ENCODE measurements around the gene USP17L19. TPM values are rescaled to one million over a fixed set of nuclear protein-coding genes. Genes with fewer than 3 reads are reported as not detected.
A peak's percentile ranks its signal among the peaks of the same experiment; 100 is the strongest.
"Not testable (repeated sequence)": the region's sequence is repeated elsewhere in the genome, so short reads cannot be mapped to it uniquely, and the experiment has no call there.

The USP17L19 gene
- total RNA-seq (2022) (not detected in 2 replicates), Bru-seq, nascent RNA (not detected), BruChase-seq, experiment 1, labeled RNA remaining after a 2-hour chase (not detected), BruChase-seq, experiment 2, labeled RNA remaining after a 6-hour chase (not detected)
- long read RNA-seq = 0 reads

GRCh38 chr4:9253078-9253477 is at the start of gene USP17L19:
TSS of gene USP17L19 (plus strand) at chr4:9253378. CDS start at chr4:9253378, 0 bp downstream.
- not testable (repeated sequence) for H3K27me3 Mint-ChIP-seq (ENCODE audit: insufficient read depth, unreplicated experiment)

GRCh38 chr4:9210357-9210756 is 42.8 kb upstream of the USP17L19 start, which contains the start of gene USP17L10:
TSS of gene USP17L10 (plus strand) at chr4:9210657. CDS start at chr4:9210657, 0 bp downstream.
- H3K27me3 Mint-ChIP-seq (ENCODE audit: insufficient read depth, unreplicated experiment); DNase-seq; H3K27ac Mint-ChIP-seq (ENCODE audit: unreplicated experiment); intact Hi-C loops (cut with micrococcal nuclease; ENCODE audit: unreplicated experiment); H3K9me3 ChIP-seq; H3K9me3 Mint-ChIP-seq (ENCODE audit: unreplicated experiment); H3K4me3 Mint-ChIP-seq (ENCODE audit: unreplicated experiment); H3K4me3 ChIP-seq (ENCODE audit: low read depth, low read length); BruUV-seq (replicated peaks); H3K4me1 Mint-ChIP-seq (ENCODE audit: low read depth, unreplicated experiment); H3K27me3 ChIP-seq (replicated peaks; ENCODE audit: control insufficient read depth, insufficient read depth, low read length); H3K4me1 ChIP-seq; POLR2A ChIA-PET; H3K36me3 Mint-ChIP-seq (ENCODE audit: insufficient read depth, unreplicated experiment); H3K36me3 ChIP-seq (ENCODE audit: control insufficient read depth, insufficient read depth, low read length); CTCF ChIA-PET: not testable (repeated sequence)

More at GRCh38 chr4:9253078-9253477, at the start of gene USP17L19:
- H3K4me1 Mint-ChIP-seq (ENCODE audit: low read depth, unreplicated experiment); H3K27ac Mint-ChIP-seq (ENCODE audit: unreplicated experiment); DNase-seq; POLR2A ChIA-PET; H3K4me1 ChIP-seq; BruUV-seq (replicated peaks); CTCF ChIA-PET; H3K27me3 ChIP-seq (replicated peaks; ENCODE audit: control insufficient read depth, insufficient read depth, low read length); H3K4me3 Mint-ChIP-seq (ENCODE audit: unreplicated experiment); H3K9me3 ChIP-seq; intact Hi-C loops (cut with micrococcal nuclease; ENCODE audit: unreplicated experiment); H3K4me3 ChIP-seq (ENCODE audit: low read depth, low read length); H3K36me3 Mint-ChIP-seq (ENCODE audit: insufficient read depth, unreplicated experiment); H3K9me3 Mint-ChIP-seq (ENCODE audit: unreplicated experiment); H3K36me3 ChIP-seq (ENCODE audit: control insufficient read depth, insufficient read depth, low read length): not testable (repeated sequence)

- H3K4me3 ChIP-seq (ENCODE audit: low read depth, low read length); CTCF ChIA-PET; H3K9me3 Mint-ChIP-seq (ENCODE audit: unreplicated experiment); H3K4me3 Mint-ChIP-seq (ENCODE audit: unreplicated experiment); H3K36me3 ChIP-seq (ENCODE audit: control insufficient read depth, insufficient read depth, low read length); BruUV-seq (replicated peaks); H3K4me1 ChIP-seq; H3K36me3 Mint-ChIP-seq (ENCODE audit: insufficient read depth, unreplicated experiment); H3K27me3 ChIP-seq (replicated peaks; ENCODE audit: control insufficient read depth, insufficient read depth, low read length); H3K27ac Mint-ChIP-seq (ENCODE audit: unreplicated experiment); POLR2A ChIA-PET; H3K9me3 ChIP-seq; H3K27me3 Mint-ChIP-seq (ENCODE audit: insufficient read depth, unreplicated experiment); H3K4me1 Mint-ChIP-seq (ENCODE audit: low read depth, unreplicated experiment); intact Hi-C loops (cut with micrococcal nuclease; ENCODE audit: unreplicated experiment): not testable (repeated sequence)
- DNase-seq = peak in 1 of 2 experiments; percentile 3
Observed at GRCh38 chr4:9214701-9215100, 38.5 kb upstream of the USP17L19 start.

- CTCF ChIA-PET; H3K27ac Mint-ChIP-seq (ENCODE audit: unreplicated experiment); H3K4me1 ChIP-seq; H3K27me3 Mint-ChIP-seq (ENCODE audit: insufficient read depth, unreplicated experiment); intact Hi-C loops (cut with micrococcal nuclease; ENCODE audit: unreplicated experiment); H3K9me3 ChIP-seq; H3K9me3 Mint-ChIP-seq (ENCODE audit: unreplicated experiment); POLR2A ChIA-PET; H3K27me3 ChIP-seq (replicated peaks; ENCODE audit: control insufficient read depth, insufficient read depth, low read length); BruUV-seq (replicated peaks); H3K4me3 ChIP-seq (ENCODE audit: low read depth, low read length); H3K36me3 ChIP-seq (ENCODE audit: control insufficient read depth, insufficient read depth, low read length); H3K36me3 Mint-ChIP-seq (ENCODE audit: insufficient read depth, unreplicated experiment); H3K4me3 Mint-ChIP-seq (ENCODE audit: unreplicated experiment); DNase-seq; H3K4me1 Mint-ChIP-seq (ENCODE audit: low read depth, unreplicated experiment): not testable (repeated sequence)
Observed at GRCh38 chr4:9215105-9215504, 38.1 kb upstream of the USP17L19 start, which contains the start of gene USP17L11. TSS of gene USP17L11 (plus strand) at chr4:9215405. CDS start at chr4:9215405, 0 bp downstream.

- H3K27me3 Mint-ChIP-seq (ENCODE audit: insufficient read depth, unreplicated experiment); H3K9me3 Mint-ChIP-seq (ENCODE audit: unreplicated experiment); CTCF ChIA-PET; H3K4me1 Mint-ChIP-seq (ENCODE audit: low read depth, unreplicated experiment); intact Hi-C loops (cut with micrococcal nuclease; ENCODE audit: unreplicated experiment); H3K4me3 ChIP-seq (ENCODE audit: low read depth, low read length); H3K36me3 ChIP-seq (ENCODE audit: control insufficient read depth, insufficient read depth, low read length); H3K36me3 Mint-ChIP-seq (ENCODE audit: insufficient read depth, unreplicated experiment); H3K27me3 ChIP-seq (replicated peaks; ENCODE audit: control insufficient read depth, insufficient read depth, low read length); BruUV-seq (replicated peaks); POLR2A ChIA-PET; DNase-seq; H3K27ac Mint-ChIP-seq (ENCODE audit: unreplicated experiment); H3K4me3 Mint-ChIP-seq (ENCODE audit: unreplicated experiment); H3K9me3 ChIP-seq; H3K4me1 ChIP-seq: not testable (repeated sequence)
Observed at GRCh38 chr4:9219852-9220251, 33.3 kb upstream of the USP17L19 start, which contains the start of gene USP17L12. TSS of gene USP17L12 (plus strand) at chr4:9220152. CDS start at chr4:9220152, 0 bp downstream.

- H3K36me3 Mint-ChIP-seq (ENCODE audit: insufficient read depth, unreplicated experiment) = not testable (repeated sequence)
Observed at GRCh38 chr4:9224596-9224995, 28.6 kb upstream of the USP17L19 start, which contains the start of gene USP17L13. TSS of gene USP17L13 (plus strand) at chr4:9224896. CDS start at chr4:9224896, 0 bp downstream.

GRCh38 chr4:9230249-9230648 is 22.9 kb upstream of the USP17L19 start:
- H3K36me3 Mint-ChIP-seq (ENCODE audit: insufficient read depth, unreplicated experiment); intact Hi-C loops (cut with micrococcal nuclease; ENCODE audit: unreplicated experiment); H3K4me1 ChIP-seq; H3K9me3 ChIP-seq; CTCF ChIA-PET; H3K4me3 ChIP-seq (ENCODE audit: low read depth, low read length); H3K36me3 ChIP-seq (ENCODE audit: control insufficient read depth, insufficient read depth, low read length); H3K4me3 Mint-ChIP-seq (ENCODE audit: unreplicated experiment); H3K27ac Mint-ChIP-seq (ENCODE audit: unreplicated experiment); BruUV-seq (replicated peaks); H3K4me1 Mint-ChIP-seq (ENCODE audit: low read depth, unreplicated experiment); H3K9me3 Mint-ChIP-seq (ENCODE audit: unreplicated experiment); H3K27me3 ChIP-seq (replicated peaks; ENCODE audit: control insufficient read depth, insufficient read depth, low read length); H3K27me3 Mint-ChIP-seq (ENCODE audit: insufficient read depth, unreplicated experiment); POLR2A ChIA-PET: not testable (repeated sequence)
- DNase-seq = peak in 1 of 2 experiments; percentile 21

More at GRCh38 chr4:9224596-9224995, 28.6 kb upstream of the USP17L19 start, which contains the start of gene USP17L13:
- CTCF ChIA-PET; H3K27ac Mint-ChIP-seq (ENCODE audit: unreplicated experiment); H3K9me3 Mint-ChIP-seq (ENCODE audit: unreplicated experiment); H3K4me1 ChIP-seq; BruUV-seq (replicated peaks); H3K9me3 ChIP-seq; DNase-seq; intact Hi-C loops (cut with micrococcal nuclease; ENCODE audit: unreplicated experiment); H3K36me3 ChIP-seq (ENCODE audit: control insufficient read depth, insufficient read depth, low read length); H3K27me3 ChIP-seq (replicated peaks; ENCODE audit: control insufficient read depth, insufficient read depth, low read length); H3K4me3 Mint-ChIP-seq (ENCODE audit: unreplicated experiment); H3K4me1 Mint-ChIP-seq (ENCODE audit: low read depth, unreplicated experiment); H3K27me3 Mint-ChIP-seq (ENCODE audit: insufficient read depth, unreplicated experiment); POLR2A ChIA-PET; H3K4me3 ChIP-seq (ENCODE audit: low read depth, low read length): not testable (repeated sequence)
